Measurements from ENCODE around the gene PEMT.

The PEMT gene

GRCh38 chr17:17603895-17604225 lies 12.4 kb upstream of the PEMT start:
- no peak for DNase-seq

GRCh38 chr17:17603178-17603894 lies 11.8 kb upstream of the PEMT start:
- DNase-seq = no peak

GRCh38 chr17:17599965-17600364 lies 8.5 kb upstream of the PEMT start:
- no peak for DNase-seq

GRCh38 chr17:17598003-17598402 lies 6.5 kb upstream of the PEMT start:
- DNase-seq = no peak

- DNase-seq = no peak
Observed at GRCh38 chr17:17595755-17596154, 4.2 kb upstream of the PEMT start.

GRCh38 chr17:17593222-17593620 lies 1.7 kb upstream of the PEMT start:
- DNase-seq = no peak

GRCh38 chr17:17590883-17591354 lies 589 bp downstream of the PEMT start:
- DNase-seq = no peak

- DNase-seq = no peak
Observed at GRCh38 chr17:17590141-17590751, 1.3 kb downstream of the PEMT start.

GRCh38 chr17:17587614-17588337 lies 3.7 kb downstream of the PEMT start:
- DNase-seq = no peak

GRCh38 chr17:17582372-17582771 lies 9.1 kb downstream of the PEMT start:
- no peak for DNase-seq

GRCh38 chr17:17581509-17581908 lies 10.0 kb downstream of the PEMT start:
- DNase-seq = no peak

GRCh38 chr17:17580662-17581470 lies 10.6 kb downstream of the PEMT start:
- no peak for DNase-seq

- DNase-seq = no peak
Observed at GRCh38 chr17:17579691-17580090, 11.8 kb downstream of the PEMT start.

- DNase-seq = no peak
Observed at GRCh38 chr17:17577373-17577772, 14.1 kb downstream of the PEMT start.

GRCh38 chr17:17576772-17577234 lies 14.7 kb downstream of the PEMT start:
- no peak for DNase-seq

- no peak for DNase-seq
Observed at GRCh38 chr17:17575360-17576251, 15.9 kb downstream of the PEMT start.

- no peak for DNase-seq
Observed at GRCh38 chr17:17573912-17574311, 17.6 kb downstream of the PEMT start.

- no peak for DNase-seq
Observed at GRCh38 chr17:17572010-17572785, 19.3 kb downstream of the PEMT start.

- DNase-seq = no peak
Observed at GRCh38 chr17:17570798-17571716, 20.5 kb downstream of the PEMT start.

Measured in activated T-cell treated with anti-CD3 and anti-CD28 coated beads, Interleukin-2, amount 50 U/mL, for 48 hours (primary cell).